ENCODE data around the gene PARD3B. TPM values are rescaled to one million over a fixed set of nuclear protein-coding genes. Genes with fewer than 3 reads are reported as not detected.

Gene PARD3B
- total RNA-seq, 1 experiment from 2014 or later, result 3.9 TPM

DNA sequence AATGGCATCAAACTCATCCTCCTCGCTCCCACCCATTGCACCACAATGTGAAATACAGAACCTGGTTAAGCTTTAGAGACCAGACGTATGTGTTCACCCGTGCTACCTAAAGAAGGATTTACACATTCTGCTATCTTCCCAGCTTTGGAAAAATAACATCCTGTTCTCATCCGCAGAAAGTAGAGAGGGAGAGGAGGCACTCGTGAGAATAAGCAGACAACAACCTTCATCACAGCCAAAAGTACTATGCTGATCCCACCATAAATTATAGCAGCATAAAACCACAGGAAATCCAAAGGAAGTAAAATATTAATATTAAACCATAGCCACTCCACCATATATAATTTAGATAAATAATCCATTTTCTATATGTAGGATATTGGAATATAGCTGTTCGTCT, 1025.4 kb downstream of the PARD3B start:
- no peak overlapping the region for H3K4me2 ChIP-seq (ENCODE audit: low read length)
- ChIA-PET CTCF (no interaction called here), POLR2A (ENCODE audit: unreplicated experiment) (no interaction called here)
- H3K36me3 ChIP-seq (ENCODE audit: low read depth, low read length), result no peaks in the 10 kb centered on the region
- H4K20me1 ChIP-seq (ENCODE audit: low read length), result no peaks in the 10 kb centered on the region
- no peaks in the 10 kb centered on the region for H3K27me3 ChIP-seq (ENCODE audit: low read length)
- DNase-seq, result no peak
- no peaks in the 10 kb centered on the region for H3K79me2 ChIP-seq (ENCODE audit: low read length)
- no peak overlapping the region for H3K9ac ChIP-seq (ENCODE audit: low read length)
- no peak overlapping the region for H2AFZ ChIP-seq (ENCODE audit: low read length)
- 0 out of 2 replicates have a peak, but pooled peaks cover 5% of the 10 kb centered on the region for H3K4me1 ChIP-seq (ENCODE audit: insufficient read depth, low read length)
- no peak overlapping the region for H3K27ac ChIP-seq (ENCODE audit: low read length)
- no peak for TF ChIP-seq EZH2 (IDR thresholded peaks at IDR 0.05; ENCODE audit: low read length, unreplicated experiment)
- TF ChIP-seq, protein P1, sequence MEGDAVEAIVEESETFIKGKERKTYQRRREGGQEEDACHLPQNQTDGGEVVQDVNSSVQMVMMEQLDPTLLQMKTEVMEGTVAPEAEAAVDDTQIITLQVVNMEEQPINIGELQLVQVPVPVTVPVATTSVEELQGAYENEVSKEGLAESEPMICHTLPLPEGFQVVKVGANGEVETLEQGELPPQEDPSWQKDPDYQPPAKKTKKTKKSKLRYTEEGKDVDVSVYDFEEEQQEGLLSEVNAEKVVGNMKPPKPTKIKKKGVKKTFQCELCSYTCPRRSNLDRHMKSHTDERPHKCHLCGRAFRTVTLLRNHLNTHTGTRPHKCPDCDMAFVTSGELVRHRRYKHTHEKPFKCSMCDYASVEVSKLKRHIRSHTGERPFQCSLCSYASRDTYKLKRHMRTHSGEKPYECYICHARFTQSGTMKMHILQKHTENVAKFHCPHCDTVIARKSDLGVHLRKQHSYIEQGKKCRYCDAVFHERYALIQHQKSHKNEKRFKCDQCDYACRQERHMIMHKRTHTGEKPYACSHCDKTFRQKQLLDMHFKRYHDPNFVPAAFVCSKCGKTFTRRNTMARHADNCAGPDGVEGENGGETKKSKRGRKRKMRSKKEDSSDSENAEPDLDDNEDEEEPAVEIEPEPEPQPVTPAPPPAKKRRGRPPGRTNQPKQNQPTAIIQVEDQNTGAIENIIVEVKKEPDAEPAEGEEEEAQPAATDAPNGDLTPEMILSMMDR (conservative IDR thresholded peaks at IDR 0.05; ENCODE audit: low read depth, low read length), result no peak
- no peak for TF ChIP-seq EZH2phosphoT487 (IDR thresholded peaks at IDR 0.05; ENCODE audit: borderline replicate concordance, low read length)
- H3K9me3 ChIP-seq (ENCODE audit: low read length), result no peaks in the 10 kb centered on the region
- H3K4me3 ChIP-seq (ENCODE audit: low read length), result no peak overlapping the region
- BruUV-seq (replicated peaks), result no TSS peak
- intact Hi-C loops (cut with micrococcal nuclease), result no loop called here
- ATAC-seq, result no peak
- no peaks in the 10 kb centered on the region for H3K9me2 ChIP-seq (replicated peaks; ENCODE audit: low read length)
- no peaks in the 10 kb centered on the region for H3F3A ChIP-seq (ENCODE audit: low read length, unreplicated experiment)

DNA sequence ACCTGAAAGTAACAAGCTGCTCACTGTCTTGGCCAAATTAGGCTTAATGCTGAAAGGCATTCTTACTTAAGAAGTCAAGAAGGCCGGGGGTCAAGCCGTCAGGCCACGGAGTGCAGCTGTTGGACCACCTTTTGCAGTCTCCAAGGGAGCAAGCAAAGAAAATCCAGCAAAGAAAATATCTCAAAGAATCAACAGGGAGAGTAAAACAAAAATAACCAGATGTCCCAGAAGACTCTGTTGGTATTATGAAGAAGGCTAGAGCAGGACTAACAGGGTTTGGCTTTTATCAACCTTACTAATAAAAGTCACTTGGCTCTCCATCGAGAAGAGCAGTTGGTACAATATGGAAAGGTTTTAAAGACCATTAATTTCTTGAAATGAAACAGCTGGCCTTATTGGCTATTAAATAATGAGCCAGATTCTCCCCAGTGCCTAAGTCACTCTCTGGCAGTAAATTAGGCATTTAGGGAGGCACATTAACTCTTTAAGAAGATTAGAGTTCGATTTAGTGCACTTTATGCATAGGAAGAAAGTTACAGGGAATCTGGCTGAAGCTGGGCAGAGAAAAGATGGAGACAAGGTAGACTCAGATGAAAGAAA, 1026.2 kb downstream of the PARD3B start:
- H3K36me3 ChIP-seq (ENCODE audit: low read depth, low read length), result no peaks in the 10 kb centered on the region
- H3K4me1 ChIP-seq (ENCODE audit: insufficient read depth, low read length), result 0 out of 2 replicates have a peak, but pooled peaks cover 4% of the 10 kb centered on the region
- H3K9me3 ChIP-seq (ENCODE audit: low read length), result no peaks in the 10 kb centered on the region
- H3K4me2 ChIP-seq (ENCODE audit: low read length), result no peak overlapping the region
- no peak for TF ChIP-seq EZH2phosphoT487 (IDR thresholded peaks at IDR 0.05; ENCODE audit: borderline replicate concordance, low read length)
- TF ChIP-seq EZH2 (IDR thresholded peaks at IDR 0.05; ENCODE audit: low read length, unreplicated experiment), result no peak
- TF ChIP-seq, protein P1 (conservative IDR thresholded peaks at IDR 0.05; ENCODE audit: low read depth, low read length), result no peak
- no peaks in the 10 kb centered on the region for H3K27me3 ChIP-seq (ENCODE audit: low read length)
- H3F3A ChIP-seq (ENCODE audit: low read length, unreplicated experiment), result no peaks in the 10 kb centered on the region
- no peak overlapping the region for H3K4me3 ChIP-seq (ENCODE audit: low read length)
- intact Hi-C loops (cut with micrococcal nuclease), result no loop called here
- H3K79me2 ChIP-seq (ENCODE audit: low read length), result no peaks in the 10 kb centered on the region
- H2AFZ ChIP-seq (ENCODE audit: low read length), result no peak overlapping the region
- no peak for DNase-seq
- POLR2A ChIA-PET (ENCODE audit: unreplicated experiment), result no interaction called here
- CTCF ChIA-PET, result no interaction called here
- BruUV-seq (replicated peaks), result no TSS peak
- H4K20me1 ChIP-seq (ENCODE audit: low read length), result no peaks in the 10 kb centered on the region
- H3K9me2 ChIP-seq (replicated peaks; ENCODE audit: low read length), result no peaks in the 10 kb centered on the region
- no peak overlapping the region for H3K27ac ChIP-seq (ENCODE audit: low read length)
- no peak for ATAC-seq
- H3K9ac ChIP-seq (ENCODE audit: low read length), result no peak overlapping the region

DNA sequence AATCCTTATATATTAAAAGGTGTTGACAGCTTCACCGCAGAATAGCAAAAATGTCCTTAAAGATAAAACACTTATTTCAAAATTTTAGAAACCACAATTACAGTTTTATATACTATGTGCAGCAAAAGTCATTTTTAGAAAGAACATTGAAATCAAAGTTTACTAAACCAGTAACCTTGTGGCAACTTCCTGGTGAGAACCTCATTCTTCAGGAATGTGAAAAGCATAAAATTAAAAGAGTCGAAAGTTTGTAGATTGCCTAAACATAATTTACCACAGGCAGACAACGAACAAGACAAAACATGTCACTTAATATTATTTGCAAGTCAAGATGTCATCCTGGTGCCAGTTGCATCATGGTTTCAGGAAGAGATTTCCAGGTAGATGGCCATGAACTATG, 1028.7 kb downstream of the PARD3B start:
- CTCF ChIA-PET, result no interaction called here
- no peaks in the 10 kb centered on the region for H3K79me2 ChIP-seq (ENCODE audit: low read length)
- no peaks in the 10 kb centered on the region for H3K9me2 ChIP-seq (replicated peaks; ENCODE audit: low read length)
- no peaks in the 10 kb centered on the region for H3K4me1 ChIP-seq (ENCODE audit: insufficient read depth, low read length)
- no peak overlapping the region for H3K4me3 ChIP-seq (ENCODE audit: low read length)
- ATAC-seq (no peak), DNase-seq (no peak)
- intact Hi-C loops (cut with micrococcal nuclease), result no loop called here
- no TSS peak for BruUV-seq (replicated peaks)
- POLR2A ChIA-PET (ENCODE audit: unreplicated experiment), result no interaction called here
- H3K9me3 ChIP-seq (ENCODE audit: low read length), result no peaks in the 10 kb centered on the region
- no peak overlapping the region for H2AFZ ChIP-seq (ENCODE audit: low read length)
- TF ChIP-seq, protein P1 (conservative IDR thresholded peaks at IDR 0.05; ENCODE audit: low read depth, low read length), result no peak
- TF ChIP-seq EZH2 (IDR thresholded peaks at IDR 0.05; ENCODE audit: low read length, unreplicated experiment), result no peak
- no peak for TF ChIP-seq EZH2phosphoT487 (IDR thresholded peaks at IDR 0.05; ENCODE audit: borderline replicate concordance, low read length)
- H3F3A ChIP-seq (ENCODE audit: low read length, unreplicated experiment), result no peaks in the 10 kb centered on the region
- H3K9ac ChIP-seq (ENCODE audit: low read length), result no peak overlapping the region
- no peaks in the 10 kb centered on the region for H4K20me1 ChIP-seq (ENCODE audit: low read length)
- H3K36me3 ChIP-seq (ENCODE audit: low read depth, low read length), result no peaks in the 10 kb centered on the region
- H3K27me3 ChIP-seq (ENCODE audit: low read length), result no peaks in the 10 kb centered on the region
- no peak overlapping the region for H3K27ac ChIP-seq (ENCODE audit: low read length)
- H3K4me2 ChIP-seq (ENCODE audit: low read length), result no peak overlapping the region

Data from PC-3 (cell line).